Measurements from ENCODE around the gene B4GALT3. TPM values are rescaled to one million over a fixed set of nuclear protein-coding genes. Genes with fewer than 3 reads are reported as not detected.

The B4GALT3 gene
- polyA plus RNA-seq, 3 donors = 16.8 to 50.3 (median 21.0) TPM

DNA sequence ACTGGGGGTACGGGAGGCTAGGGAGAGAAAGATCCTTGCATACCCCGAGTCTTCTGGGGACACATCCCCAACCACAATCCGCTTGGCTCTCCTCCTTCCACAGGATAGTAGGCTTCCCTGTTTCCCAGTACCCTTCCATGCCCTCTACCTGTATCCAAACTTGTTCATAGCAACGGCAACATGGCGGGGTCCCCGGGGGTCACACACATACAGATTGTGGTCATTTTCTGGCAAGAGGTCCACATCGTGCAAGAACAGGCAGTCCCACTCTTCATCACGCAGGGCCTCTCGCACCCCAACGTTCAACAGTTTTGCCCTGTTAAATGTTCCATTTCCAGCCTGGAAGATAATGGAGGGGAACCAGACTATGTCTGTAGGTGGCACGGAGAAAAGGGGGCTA is 3.6 kb downstream of the B4GALT3 start:
- Histone ChIP-seq H2AFZ (ENCODE audit: insufficient read depth, low read depth, low read length, poor library complexity, severe bottlenecking) (no peak overlapping the region), H3K4me1 (ENCODE audit: control insufficient read depth in 1 of 2, insufficient read depth in 2 of 2, low read length in 2 of 2) (peaks cover 20 to 23% of the 10 kb centered on the region in 2 donors), H3K27ac (ENCODE audit: low read depth in 1 of 2, low read length in 2 of 2) (no peak overlapping the region), H3K4me3 (replicated peaks in 1 of 3; ENCODE audit: low read depth in 2 of 3, low read length in 3 of 3) (no peak overlapping the region), H3K79me2 (ENCODE audit: insufficient read depth, low read length) (peaks cover 19% of the 10 kb centered on the region), H3K9me3 (replicated peaks in 1 of 2; ENCODE audit: control insufficient read depth in 1 of 2, insufficient read depth in 1 of 2, low read length in 2 of 2) (no peaks in the 10 kb centered on the region), H3K9ac (ENCODE audit: insufficient read depth, low read length, poor library complexity, severe bottlenecking) (no peak overlapping the region), H3K4me2 (replicated peaks; ENCODE audit: extremely low read depth, low read length, poor library complexity, severe bottlenecking) (no peak overlapping the region), H3K27me3 (ENCODE audit: control insufficient read depth in 2 of 2, insufficient read depth in 2 of 2, low read length in 2 of 2) (no peaks in the 10 kb centered on the region), H3K36me3 (replicated peaks in 1 of 2; ENCODE audit: control insufficient read depth in 1 of 2, insufficient read depth in 2 of 2, low read length in 2 of 2) (peaks cover 55 to 72% of the 10 kb centered on the region in 2 donors), H4K20me1 (ENCODE audit: insufficient read depth, low read length) (no peaks in the 10 kb centered on the region)
- H3K4me3 Mint-ChIP-seq = no peak overlapping the region
- TF ChIP-seq CTCF (IDR thresholded peaks at IDR 0.05) = no peak
- H3K36me3 Mint-ChIP-seq = peaks cover 61 to 70% of the 10 kb centered on the region in 2 donors
- H3K27me3 Mint-ChIP-seq (ENCODE audit: low read depth in 3 of 3) = no peaks in the 10 kb centered on the region
- H3K4me1 Mint-ChIP-seq = peaks cover 23% of the 10 kb centered on the region
- WGBS (ENCODE audit: insufficient coverage) = 95% methylated on average over 7 of the region's 11 CpGs
- H3K27ac Mint-ChIP-seq = peak overlapping the region in 1 of 7 donors; percentile 1
- no peaks in the 10 kb centered on the region for H3K9me3 Mint-ChIP-seq
- no peak for DNase-seq
- intact Hi-C loops (cut with micrococcal nuclease) = no loop called here

GRCh38 chr1:161172776-161173376 is 4.4 kb downstream of the B4GALT3 start:
- Histone ChIP-seq H3K27ac (ENCODE audit: low read depth in 1 of 2, low read length in 2 of 2) (no peak overlapping the region), H3K9ac (ENCODE audit: insufficient read depth, low read length, poor library complexity, severe bottlenecking) (no peak overlapping the region), H4K20me1 (ENCODE audit: insufficient read depth, low read length) (no peaks in the 10 kb centered on the region), H3K4me1 (ENCODE audit: control insufficient read depth in 1 of 2, insufficient read depth in 2 of 2, low read length in 2 of 2) (peaks cover 18 to 19% of the 10 kb centered on the region in 2 donors), H2AFZ (ENCODE audit: insufficient read depth, low read depth, low read length, poor library complexity, severe bottlenecking) (no peak overlapping the region), H3K36me3 (replicated peaks in 1 of 2; ENCODE audit: control insufficient read depth in 1 of 2, insufficient read depth in 2 of 2, low read length in 2 of 2) (peaks cover 55 to 72% of the 10 kb centered on the region in 2 donors), H3K9me3 (replicated peaks in 1 of 2; ENCODE audit: control insufficient read depth in 1 of 2, insufficient read depth in 1 of 2, low read length in 2 of 2) (no peaks in the 10 kb centered on the region), H3K4me2 (replicated peaks; ENCODE audit: extremely low read depth, low read length, poor library complexity, severe bottlenecking) (no peak overlapping the region), H3K4me3 (replicated peaks in 1 of 3; ENCODE audit: low read depth in 2 of 3, low read length in 3 of 3) (no peak overlapping the region), H3K79me2 (ENCODE audit: insufficient read depth, low read length) (peaks cover 19% of the 10 kb centered on the region), H3K27me3 (ENCODE audit: control insufficient read depth in 2 of 2, insufficient read depth in 2 of 2, low read length in 2 of 2) (no peaks in the 10 kb centered on the region)
- DNase-seq = no peak
- Mint-ChIP-seq H3K4me1 (peaks cover 21% of the 10 kb centered on the region), H3K27me3 (ENCODE audit: low read depth in 3 of 3) (no peaks in the 10 kb centered on the region), H3K4me3 (no peak overlapping the region), H3K27ac (peak overlapping the region in 1 of 7 donors; percentile 1), H3K36me3 (peaks cover 65 to 77% of the 10 kb centered on the region in 2 donors), H3K9me3 (no peaks in the 10 kb centered on the region)
- intact Hi-C loops (cut with micrococcal nuclease) = no loop called here
- 71% methylated on average over 1 of the region's 4 CpGs for WGBS (ENCODE audit: insufficient coverage)
- TF ChIP-seq CTCF (IDR thresholded peaks at IDR 0.05) = no peak
